Measurements from ENCODE around the gene ERMAP.
"Not testable (repeated sequence)": the region's sequence is repeated elsewhere in the genome, so short reads cannot be mapped to it uniquely, and the experiment has no call there.

The ERMAP gene

DNA sequence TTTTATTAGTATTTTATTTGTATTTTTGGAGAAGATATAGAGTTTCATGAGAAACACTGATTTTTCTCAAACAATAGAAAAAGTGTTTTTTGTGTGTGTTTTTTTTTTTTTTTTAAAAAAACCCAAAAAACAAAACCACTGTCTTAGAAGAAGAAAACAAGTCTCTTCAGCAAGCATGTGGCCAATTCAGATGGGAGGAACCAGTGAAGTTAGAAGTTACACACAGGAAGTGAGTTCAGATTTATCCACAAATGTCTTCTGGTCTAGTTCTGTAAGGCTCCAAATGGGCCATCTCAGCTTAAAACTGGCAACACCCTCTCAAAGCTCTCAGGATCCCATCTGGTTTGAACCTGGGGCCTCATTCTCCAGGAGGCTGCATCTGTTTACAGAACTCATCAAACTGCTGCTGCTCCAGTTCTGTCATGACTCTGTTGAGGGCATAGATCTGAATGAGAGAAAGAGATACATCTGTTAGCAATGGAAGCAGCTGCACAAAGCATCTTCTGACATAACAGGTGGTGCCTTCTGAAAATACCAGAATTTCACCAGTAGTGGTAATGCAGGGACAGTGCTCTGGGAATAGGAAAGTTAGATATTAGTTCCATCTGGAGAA, 9.8 kb upstream of the ERMAP start:
- no peak for DNase-seq (ENCODE audit: low read depth)

DNA sequence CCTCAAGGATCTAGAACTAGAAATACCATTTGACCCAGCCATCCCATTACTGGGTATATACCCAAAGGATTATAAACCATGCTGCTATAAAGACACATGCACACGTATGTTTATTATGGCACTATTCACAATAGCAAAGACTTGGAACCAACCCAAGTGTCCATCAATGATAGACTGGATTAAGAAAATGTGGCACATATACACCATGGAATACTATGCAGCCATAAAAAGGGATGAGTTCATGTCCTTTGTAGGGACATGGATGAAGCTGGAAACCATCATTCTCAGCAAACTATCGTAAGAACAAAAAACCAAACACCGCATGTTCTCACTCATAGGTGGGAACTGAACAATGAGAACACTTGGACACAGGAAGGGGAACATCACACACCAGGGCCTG, 2.1 kb upstream of the ERMAP start:
- not testable (repeated sequence) for DNase-seq (ENCODE audit: low read depth)

DNA sequence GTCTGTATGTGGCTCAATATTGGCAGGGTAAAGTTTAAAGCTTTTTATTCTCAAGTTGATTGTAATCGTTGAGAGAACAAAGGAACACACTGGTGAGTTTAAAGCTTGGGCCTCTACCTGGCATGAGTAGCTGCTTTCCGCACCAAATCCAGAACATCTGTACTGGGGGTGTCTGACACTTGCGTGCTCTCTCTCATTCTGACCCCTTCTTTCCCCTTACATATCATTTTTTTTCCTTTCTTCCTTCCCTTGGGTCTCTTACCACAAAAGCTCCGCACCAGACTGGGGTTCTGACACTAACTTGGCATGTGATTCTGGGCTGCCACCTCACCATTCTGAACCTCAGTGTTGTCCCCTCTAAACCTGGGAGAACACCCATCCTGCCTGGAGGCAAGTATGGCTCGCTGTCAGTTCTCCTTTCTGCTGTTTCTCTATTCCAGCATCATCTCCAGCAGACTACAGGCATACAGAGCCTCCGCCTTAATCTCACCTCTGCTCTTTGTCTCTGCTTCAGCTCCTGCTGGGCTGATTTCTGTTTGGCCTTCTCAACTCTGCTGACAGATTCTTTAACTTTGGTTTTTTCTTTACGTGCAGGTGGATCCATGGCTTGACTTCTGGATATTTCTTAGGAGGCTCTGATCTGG, 859 bp upstream of the ERMAP start:
- no peak for DNase-seq (ENCODE audit: low read depth)

DNA sequence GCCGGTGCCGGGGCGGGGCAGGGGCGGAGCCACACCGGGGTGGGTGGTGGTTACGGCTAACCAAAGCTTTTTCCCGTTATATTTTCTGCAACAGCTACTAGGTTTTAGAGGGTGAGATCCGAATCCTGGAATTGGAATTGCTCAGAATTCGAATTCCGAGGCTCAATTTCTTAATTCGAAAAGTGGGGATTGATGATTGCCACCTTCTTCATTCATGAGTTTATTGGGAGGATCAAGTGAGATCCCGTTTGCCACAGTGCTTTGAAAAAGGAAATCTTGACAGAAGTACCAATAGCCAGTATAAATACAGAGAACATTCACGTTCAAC, 482 bp downstream of the ERMAP start:
- DNase-seq (ENCODE audit: low read depth) = no peak

DNA sequence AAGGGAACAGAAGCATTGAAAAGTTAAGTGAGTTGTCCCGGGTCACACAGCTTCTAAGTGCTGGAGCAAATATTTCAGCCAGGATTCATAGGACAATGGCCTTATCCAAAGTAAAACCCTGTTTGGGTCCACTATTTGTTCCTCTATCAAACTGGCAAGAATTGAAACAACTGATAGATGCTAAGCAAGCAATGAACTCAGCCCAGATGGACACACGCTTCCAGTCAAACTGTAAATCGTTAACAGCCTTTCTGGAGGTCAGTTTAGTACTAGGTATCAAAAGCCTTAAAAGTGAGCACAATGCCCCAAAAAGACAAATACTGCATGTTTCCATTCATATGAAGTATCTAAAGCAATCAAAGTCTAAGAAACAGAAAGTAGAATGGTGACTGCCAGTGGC, 1.1 kb downstream of the ERMAP start:
- DNase-seq (ENCODE audit: low read depth) = no peak

DNA sequence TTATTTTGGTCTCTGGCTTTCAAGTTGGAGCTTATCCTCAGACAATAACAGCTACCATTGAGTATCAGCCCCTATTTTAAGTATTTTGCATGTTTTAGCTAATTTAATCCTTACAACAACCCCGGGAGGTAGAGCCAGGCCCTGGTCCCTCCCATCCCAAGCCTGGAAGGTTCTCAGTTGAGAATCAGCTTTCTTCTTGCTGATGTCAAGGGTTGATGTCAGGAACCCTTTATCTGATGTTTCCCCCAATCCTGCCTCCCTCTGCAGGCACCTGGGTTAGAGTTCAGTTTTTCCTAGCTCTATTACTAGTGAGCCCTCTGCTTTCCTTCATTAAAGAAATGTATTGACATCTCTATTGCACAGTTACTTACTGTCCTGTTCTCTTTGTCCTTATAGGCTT, 3.9 kb downstream of the ERMAP start:
- DNase-seq (ENCODE audit: low read depth) = no peak

DNA sequence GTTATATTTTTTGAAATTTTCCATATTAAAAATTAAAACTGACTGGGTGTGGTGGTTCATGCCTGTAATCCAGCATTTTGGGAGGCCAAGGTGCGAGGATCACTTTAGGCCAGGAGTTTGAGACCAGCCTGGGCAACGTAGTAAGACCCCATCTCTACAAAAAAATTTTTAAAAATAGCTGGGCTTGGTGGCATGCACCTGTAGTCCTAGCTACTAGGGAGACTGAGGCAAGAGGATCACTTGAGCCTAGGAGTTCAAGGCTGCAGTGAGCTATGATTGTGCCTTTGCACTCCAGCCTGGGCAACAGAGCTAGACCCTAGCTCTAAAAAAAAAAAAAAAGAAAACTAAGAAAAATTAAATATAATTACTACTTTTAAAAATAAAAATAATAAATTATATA, 4.8 kb downstream of the ERMAP start:
- no peak for DNase-seq (ENCODE audit: low read depth)

DNA sequence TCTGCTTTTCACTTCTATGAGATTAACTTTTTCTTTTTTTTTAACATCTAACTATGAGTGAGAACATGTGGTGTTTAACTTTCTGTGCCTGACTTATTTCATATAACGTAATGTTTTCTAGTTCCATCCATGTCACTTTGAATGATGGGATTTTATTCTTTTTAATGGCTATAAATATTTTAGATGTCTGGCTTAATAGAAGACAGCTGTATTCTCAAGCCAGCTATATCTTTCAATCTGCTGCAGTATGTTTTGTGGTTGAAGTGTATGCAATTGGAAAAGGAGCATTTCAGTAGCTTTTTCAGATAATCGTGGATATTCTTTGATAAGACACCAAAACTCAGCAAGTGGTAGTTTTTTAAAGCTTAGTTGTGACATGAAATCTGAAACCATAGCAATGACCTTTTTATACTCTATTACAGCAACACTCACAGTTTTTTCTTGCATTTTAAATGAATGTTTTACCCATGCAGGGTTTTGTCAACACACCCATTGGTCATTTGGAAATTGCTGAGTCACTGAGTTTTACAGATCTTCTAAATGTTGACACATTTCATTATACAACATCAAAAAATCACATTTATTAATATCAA, 6.0 kb downstream of the ERMAP start:
- peak; percentile 74 for DNase-seq (ENCODE audit: low read depth)

DNA sequence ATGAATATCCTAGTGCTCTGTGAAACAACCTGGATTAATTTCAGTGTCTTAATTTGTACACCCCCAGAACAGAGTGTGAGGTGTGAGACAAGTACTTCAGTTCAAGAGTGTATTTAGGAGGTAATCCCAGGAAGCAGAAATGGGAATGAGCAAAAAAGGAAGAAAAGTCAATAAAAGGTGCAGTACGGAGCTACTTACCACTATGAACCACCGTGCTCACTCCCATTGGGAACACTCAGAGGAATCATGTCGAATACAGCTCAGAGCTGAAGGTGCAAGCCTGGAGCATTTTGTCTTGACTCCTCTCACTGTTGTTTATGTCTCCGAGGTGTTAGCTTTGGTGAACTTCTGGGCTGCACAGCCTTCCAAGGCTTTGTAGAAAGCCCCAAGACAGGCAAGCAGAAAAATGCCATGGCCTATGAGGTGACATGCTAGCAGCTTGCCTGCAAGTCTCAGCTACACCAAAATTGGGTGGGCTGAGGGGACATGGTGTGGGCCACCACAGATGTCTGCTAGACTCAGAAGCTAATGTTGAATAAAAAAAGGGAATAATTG, 7.6 kb downstream of the ERMAP start:
- no peak for DNase-seq (ENCODE audit: low read depth)

DNA sequence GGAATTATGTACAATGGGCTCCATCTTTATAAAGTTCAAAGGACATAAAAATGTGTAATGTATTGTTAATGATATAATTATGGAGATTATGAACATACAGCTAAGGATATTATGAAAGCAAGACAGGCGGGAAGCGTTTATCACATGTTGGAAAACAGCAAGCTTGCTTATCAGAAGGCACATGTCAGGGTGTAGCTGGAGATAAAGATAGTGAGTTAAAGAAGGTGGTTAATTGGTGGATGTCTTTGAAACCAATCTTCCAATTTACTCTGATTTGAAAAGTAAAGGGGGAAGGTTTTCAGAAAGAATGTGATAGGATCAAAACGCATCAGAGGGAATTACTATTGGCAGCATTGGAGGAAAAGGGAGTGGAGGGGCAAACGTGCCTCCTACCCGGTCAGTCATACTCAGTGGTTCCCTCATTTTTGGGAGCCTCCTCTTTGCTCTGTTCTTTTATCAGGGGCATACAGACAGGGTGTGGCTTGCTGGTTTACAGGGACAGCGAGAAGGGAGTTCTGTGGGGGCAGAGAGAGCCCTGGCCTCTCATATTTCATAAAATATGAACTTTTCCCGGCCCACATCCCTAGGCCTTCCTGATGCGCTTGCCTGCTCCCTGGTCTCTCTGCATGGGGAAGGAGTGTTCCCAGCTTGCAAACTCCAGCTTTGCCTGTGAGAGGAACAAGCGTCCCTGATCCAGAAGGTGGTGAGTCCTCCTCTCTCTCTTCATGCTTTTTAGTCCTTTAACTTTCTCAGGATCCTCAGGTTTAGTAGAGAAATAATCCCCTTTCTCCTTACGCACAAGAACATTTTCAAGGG, 8.3 kb downstream of the ERMAP start:
- no peak for DNase-seq (ENCODE audit: low read depth)

DNA sequence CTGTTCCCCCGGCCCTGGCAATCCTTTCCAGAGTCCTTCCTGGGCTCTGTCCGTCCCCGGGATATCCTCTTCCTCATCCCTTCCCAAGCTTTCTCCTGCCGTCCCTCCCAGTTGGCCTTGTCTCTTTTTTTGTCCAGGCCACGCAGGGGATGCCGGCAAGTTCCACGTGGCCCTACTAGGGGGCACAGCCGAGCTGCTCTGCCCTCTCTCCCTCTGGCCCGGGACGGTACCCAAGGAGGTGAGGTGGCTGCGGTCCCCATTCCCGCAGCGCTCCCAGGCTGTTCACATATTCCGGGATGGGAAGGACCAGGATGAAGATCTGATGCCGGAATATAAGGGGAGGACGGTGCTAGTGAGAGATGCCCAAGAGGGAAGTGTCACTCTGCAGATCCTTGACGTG, 13.7 kb downstream of the ERMAP start:
- no peak for DNase-seq (ENCODE audit: low read depth)

DNA sequence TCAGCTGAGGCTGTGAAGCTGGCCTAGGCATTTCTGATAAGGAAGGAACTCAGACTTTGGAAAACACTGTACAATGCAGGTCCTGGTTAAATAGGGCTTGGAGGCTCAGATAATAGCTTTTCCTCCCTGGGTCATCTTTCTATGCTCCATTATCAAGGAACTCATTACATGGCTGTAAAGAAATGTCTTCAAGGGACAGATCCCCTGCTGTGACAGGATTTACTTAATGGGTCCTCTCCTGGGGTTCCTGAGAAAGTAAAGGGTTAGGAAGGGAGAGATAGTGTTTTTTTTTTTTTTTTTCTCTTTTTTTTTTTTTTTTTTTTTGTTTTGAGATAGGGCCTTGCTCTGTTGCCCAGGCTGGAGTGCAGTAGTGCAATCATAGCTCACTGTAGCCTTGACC, 14.4 kb downstream of the ERMAP start:
- DNase-seq (ENCODE audit: low read depth) = no peak

DNA sequence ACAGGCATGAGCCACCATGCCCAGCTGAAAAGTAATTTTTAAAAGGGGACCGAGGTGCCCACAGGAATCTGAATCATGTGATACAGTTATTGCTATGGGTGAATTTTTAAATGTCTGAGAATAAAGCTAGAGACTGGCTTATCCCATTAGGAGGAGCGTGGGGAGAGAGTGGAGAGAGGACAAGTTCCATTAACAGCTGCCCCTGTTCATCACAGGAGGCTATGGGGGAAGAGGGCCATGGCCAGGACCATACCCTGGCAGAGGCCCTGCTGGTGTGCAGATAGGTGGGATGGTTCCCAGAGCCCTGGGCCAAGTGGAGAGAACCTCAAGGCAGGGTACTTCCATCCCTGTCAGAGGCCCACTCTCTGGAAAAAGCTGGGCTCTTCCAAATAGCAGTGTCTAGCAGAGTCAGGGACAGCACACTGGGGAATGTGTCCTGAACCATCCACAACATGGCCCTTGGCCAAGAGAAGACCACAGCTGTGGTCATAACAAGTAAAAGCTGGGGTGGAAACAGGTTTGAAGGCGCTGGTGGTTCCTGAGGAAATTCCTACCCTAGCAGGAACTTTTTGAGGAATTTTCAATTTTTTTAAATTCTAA, 15.8 kb downstream of the ERMAP start:
- DNase-seq (ENCODE audit: low read depth) = no peak

DNA sequence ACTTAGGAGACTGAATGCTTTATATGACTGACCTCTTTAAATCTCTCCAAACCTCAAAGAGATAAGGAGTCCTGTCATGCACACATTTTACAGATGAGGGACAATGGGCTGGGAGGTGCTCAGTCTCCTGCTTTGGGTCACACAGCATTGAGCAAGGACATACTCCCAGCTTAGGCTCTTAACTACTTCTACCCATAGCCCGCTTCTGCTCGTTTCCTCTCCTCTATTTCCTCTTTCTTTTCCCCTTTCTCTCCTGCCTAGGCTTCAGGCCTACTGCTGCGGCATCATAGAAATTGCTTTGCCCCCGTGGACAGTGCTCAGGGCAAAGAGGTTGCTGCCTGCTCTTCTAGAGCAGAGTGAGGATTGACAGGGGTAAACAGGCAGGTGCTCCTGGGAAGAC, 17.1 kb downstream of the ERMAP start:
- no peak for DNase-seq (ENCODE audit: low read depth)

DNA sequence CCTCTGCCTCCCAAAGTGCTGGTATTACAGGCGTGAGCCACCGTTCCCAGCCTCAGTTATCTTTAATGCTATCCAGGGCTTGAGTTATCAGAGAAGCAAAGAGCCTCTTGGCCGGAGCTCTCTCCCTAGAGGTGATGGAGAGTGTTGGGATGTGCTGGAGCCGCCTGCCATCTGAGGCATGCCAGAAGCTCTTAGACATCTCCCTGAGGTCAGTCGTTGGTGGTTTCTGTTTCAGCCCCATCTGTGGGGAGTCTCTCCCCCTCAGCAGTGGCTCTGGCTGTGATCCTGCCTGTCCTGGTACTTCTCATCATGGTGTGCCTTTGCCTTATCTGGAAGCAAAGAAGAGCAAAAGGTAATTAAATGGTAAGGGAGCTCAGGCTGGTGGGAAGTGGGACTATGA, 17.9 kb downstream of the ERMAP start:
- no peak for DNase-seq (ENCODE audit: low read depth)

DNA sequence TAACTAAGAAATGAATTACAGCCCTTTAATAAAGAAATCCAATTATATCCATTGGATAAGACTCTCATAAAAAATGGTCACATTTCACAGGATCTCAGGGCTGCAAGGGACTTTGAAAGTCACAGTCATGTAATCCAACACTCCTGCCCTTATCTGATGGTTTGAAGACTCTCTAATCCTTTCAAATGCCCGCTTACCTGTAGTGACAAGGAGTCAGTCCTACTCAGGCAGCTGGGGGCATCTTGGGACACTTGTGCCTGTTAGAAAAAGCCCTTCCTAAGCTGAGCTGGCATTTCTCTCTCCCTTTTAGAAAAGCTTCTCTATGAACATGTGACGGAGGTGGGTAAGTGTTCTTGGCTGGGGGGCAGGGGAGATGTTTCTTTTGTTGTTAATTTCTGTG, 18.5 kb downstream of the ERMAP start:
- no peak for DNase-seq (ENCODE audit: low read depth)

DNA sequence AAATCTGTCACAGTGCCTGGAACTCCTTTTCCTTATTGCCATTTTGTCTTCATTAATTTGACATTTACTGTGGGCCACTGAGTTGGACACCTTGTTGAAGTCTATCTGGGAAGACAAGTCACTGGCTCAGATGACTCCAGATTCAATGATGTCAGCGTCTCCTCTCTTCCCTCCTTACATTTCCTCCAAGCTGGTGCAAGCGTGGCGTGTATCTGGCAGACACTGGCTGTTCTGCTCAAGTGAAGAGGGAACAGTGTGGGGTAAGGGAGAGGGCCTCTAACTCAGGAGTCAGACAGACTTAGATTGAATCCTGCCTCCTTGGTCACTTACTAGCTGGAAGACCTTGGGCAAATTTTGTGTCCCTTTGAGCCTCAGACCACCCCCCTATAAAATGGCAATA, 20.8 kb downstream of the ERMAP start:
- DNase-seq (ENCODE audit: low read depth) = no peak

DNA sequence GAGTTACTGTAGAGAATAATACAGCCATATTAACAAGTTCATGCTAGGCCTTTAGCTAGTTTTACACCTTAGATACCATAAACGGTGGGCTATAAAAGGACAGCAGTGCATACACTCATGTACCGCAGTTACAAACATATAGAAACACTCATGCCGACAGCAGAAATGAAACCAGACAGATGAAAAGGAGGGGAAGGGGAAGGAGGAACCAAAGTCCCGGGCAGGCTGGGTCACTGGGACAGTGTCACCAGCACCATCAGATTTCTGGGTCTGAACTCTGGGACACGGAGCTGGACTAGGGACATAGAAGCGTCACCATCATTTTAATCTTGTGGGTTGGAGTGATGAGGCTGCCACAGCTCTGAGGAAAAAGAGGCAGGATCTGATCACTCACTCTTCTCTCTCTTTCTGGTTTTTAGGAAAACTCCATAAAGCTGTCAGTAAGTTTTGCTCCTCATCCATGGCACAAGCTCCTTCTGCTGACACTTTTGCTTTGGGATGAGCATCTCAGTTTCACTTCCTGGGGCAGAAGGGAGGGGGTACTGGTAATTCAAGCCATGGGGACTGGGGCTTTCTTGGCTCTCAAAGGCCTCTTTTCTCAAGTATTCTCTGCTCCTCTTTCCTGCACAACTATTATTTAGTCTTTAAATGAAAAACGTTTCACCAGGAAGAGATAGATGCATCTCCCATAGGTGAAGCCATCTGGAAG, 21.7 kb downstream of the ERMAP start:
- no peak for DNase-seq (ENCODE audit: low read depth)

DNA sequence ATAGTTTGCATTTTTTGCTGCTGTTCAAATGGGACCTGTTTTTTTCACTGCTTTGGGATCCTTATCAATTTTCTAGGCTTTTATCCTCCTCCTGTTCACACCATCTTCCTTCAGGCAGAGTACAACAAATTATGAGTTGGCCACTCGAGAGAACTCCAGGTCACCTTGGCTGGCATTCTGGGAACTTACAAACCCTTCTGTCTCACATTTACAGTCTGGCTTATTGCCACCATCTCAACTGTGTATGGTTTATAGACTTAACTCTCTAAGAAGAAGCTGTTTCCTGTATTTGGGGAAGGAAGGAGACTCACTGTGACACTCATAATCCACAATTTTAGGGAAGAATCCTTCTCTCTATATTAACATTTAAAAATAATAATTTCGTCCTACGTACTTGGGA, 24.1 kb downstream of the ERMAP start:
- DNase-seq (ENCODE audit: low read depth) = no peak

DNA sequence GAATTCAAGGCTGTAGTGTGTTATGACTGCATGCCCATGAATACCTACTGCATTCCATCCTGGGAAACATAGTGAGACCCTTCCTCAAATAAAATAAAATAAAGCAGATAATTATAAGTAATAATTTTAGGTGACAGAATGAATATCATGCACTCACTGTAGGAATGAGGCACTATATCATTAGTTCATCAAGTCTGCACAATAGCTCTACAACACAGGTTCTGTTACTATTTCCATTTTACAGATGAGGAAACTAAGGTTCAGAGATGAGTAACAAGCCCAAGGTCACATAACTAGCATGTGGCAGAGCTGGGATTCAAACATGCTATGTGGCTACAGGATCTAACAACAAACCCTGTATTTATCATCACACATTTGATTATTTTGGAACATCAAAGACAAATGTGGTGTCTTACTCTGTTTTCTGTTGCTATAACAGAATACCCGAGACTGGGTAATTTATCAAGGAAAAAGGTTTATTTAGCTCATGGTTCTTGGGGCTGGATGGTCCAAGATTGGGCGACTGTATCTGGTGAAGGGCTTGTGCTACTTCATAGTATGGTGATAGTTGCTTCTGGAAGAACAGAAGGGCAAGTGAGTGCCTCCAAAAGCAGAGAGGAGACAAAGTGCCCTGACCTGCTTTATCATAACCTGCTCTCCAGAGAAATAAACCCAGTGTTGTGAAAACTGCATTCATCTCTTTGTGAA, 24.7 kb downstream of the ERMAP start:
- no peak for DNase-seq (ENCODE audit: low read depth)

DNA sequence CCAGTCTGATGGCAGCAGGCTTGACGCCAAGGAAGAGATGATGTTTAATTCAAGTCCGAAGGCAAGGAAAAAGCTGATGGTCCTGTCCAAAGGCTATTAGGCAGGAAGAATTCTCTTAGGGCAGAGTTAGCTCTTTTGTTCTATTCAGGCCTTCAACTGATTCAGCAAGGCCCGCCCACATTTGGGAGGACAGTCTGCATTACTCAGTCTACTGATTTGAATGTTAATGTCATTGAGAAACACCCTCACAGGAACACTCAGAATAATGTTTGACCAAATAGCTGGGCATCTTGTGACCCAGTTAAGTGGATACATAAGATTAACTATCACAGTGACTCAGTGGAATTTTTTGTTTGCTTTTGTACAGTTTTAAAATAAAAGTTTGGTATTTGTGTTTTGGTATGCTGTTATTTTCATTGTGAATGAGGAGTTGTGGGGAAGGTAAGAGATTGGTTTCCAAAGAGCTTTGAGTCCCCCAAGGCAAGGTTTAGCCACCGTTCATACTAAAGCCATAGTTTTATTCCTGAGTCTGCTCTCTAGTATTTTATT, 27.7 kb downstream of the ERMAP start:
- peak; percentile 60 for DNase-seq (ENCODE audit: low read depth)

All from fibroblast of gingiva (primary cell).